ENCODE data around the gene NSMCE1. TPM values are rescaled to one million over a fixed set of nuclear protein-coding genes. Genes with fewer than 3 reads are reported as not detected.
A peak's percentile ranks its signal among the peaks of the same experiment; 100 is the strongest.

The NSMCE1 gene
- total RNA-seq, 1 donor from 2014 or later, result 33.5 TPM

DNA sequence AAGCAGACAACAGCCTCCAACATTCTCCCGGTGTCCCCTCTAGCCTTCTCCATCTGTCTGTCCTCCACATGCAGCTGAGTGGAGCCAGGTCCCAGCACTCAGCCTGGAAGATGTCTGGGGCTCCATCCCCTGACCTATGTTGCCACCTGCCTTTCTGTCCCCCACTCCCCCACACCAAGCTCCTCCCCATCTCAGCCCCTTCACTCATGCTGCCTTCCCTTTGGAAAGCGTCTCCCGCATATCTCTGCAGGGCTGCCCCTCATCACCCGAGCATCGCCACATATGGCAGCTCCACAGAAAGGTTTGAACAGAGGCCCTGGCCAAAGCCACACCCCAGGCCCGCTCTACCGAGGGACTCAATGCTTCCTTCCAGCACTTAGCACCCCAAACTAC lies 24.2 kb downstream of the NSMCE1 start:
- DNase-seq (ENCODE audit: low read depth in 2 of 2), result no peak

DNA sequence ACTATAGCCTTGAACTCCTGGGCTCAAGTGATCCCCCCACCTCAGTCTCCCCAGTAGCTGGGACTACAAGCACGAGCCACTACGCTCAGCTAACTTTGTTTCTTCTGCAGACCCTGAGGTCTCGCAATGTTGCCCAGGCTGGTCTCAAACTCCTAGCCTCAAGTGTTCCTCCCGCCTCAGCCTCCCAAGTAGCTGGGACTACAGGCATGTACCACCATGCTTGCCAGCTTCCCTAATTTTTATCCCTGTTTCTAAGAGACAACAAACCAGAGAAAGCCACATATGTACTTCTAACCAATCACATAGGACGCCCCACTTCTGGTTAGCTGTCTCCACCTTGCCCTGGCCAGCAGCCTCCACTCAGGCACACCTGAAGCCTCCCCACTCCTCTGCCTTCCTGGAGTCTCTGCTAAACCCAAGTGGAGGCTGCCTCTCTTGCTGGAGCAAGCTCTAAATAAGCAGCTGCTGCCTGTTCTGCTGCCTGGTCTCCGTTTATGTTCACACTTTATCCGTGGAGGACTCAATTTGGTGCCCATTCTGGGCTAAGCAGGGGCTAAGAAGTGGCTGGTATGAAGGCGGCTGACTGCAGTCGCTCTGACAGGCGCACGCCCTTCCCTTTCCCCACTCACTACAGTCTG lies 24.7 kb downstream of the NSMCE1 start:
- no peak for DNase-seq (ENCODE audit: low read depth in 2 of 2)

- DNase-seq (ENCODE audit: low read depth in 2 of 2), result peak; percentile 38 to 98
Measured at GRCh38 chr16:27242868-27243590, 25.5 kb downstream of the NSMCE1 start.

DNA sequence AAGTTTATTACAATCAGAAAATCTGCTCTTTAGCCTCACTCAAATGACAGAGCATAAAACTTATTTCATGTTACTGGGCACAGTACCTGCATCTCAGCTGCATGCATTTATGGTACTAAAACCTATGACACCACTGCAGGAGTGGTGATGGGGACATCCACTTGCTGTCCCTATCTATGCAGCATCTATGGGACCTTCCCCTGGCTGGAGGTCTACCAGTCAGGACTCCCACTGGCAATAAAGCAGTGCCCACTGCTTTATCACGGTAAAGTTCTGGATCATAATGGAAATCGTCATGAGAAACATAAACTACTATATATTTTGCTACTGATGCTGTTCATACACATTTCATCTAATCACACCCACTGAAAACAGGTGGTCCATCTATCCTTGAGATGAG lies 26.2 kb downstream of the NSMCE1 start:
- DNase-seq (ENCODE audit: low read depth in 2 of 2), result no peak

DNA sequence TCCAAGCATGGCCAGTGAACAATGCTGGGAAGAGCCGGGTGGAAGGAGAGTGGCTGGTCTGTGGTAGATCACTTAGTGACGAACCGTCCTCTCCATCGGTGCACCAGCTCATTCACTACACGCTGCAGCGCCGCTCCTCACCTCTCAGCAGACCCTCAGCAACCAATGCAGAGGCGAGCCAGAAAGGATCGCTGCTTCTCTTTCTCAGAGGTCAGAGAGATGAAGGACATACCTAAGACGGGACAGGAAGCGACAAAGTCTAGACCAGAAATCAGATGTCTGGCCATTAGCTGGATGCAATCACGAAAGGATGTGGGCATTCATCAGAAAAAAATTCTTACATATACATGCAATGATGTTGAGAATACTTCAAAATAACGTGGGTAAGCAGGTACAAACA lies 26.9 kb downstream of the NSMCE1 start:
- DNase-seq (ENCODE audit: low read depth in 2 of 2), result peak in 1 of 2 donors; percentile 86

GRCh38 chr16:27240948-27241531 lies 27.5 kb downstream of the NSMCE1 start:
- DNase-seq (ENCODE audit: low read depth in 2 of 2), result peak in 1 of 2 donors; percentile 81

GRCh38 chr16:27239906-27240655 lies 28.5 kb downstream of the NSMCE1 start:
- peak in 1 of 2 donors; percentile 33 for DNase-seq (ENCODE audit: low read depth in 2 of 2)

DNA sequence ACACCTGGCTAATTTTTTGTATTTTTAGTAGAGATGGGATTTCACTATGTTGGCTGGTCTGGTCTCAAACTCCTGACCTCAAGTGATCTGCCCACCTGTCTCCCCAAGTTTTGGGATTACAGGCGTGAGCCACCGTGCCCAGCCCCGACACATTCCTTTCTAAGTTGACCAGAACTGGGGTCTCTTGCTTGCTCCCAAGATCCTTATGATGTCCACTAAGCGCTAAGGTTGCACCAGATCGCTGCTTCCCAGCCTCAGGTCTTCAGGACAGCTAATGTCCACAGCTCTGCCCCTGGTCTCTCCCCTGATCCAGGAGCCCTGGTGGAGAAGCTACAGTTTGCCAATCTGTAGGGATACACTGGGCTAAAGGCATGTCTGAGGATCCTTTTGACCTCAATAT lies 29.5 kb downstream of the NSMCE1 start:
- DNase-seq (ENCODE audit: low read depth in 2 of 2), result no peak

GRCh38 chr16:27238591-27238990 lies 30.0 kb downstream of the NSMCE1 start:
- DNase-seq (ENCODE audit: low read depth in 2 of 2), result no peak

- peak in 1 of 2 donors; percentile 51 for DNase-seq (ENCODE audit: low read depth in 2 of 2)
Measured at GRCh38 chr16:27238016-27238587, 30.5 kb downstream of the NSMCE1 start.

GRCh38 chr16:27237219-27238015 lies 31.2 kb downstream of the NSMCE1 start:
- peak; percentile 71 to 83 for DNase-seq (ENCODE audit: low read depth in 2 of 2)

GRCh38 chr16:27236635-27237218 lies 31.8 kb downstream of the NSMCE1 start:
- DNase-seq (ENCODE audit: low read depth in 2 of 2), result peak in 1 of 2 donors; percentile 22

DNA sequence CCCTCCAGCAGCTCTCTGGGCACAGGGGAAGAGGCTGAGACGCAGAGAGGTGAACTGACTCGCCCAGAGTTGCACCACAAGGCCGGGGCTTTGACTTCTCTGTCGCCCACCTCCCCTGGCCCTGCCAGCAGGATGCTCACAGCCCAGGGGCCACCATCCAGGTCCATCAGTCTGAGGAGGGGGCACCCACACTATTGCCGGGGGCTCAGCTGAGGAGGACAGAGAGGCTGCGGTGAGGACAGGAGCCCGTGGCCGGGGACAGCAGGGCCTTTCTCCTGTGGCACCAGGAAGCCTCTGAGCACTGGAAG lies 32.7 kb downstream of the NSMCE1 start:
- DNase-seq (ENCODE audit: low read depth in 2 of 2), result no peak

DNA sequence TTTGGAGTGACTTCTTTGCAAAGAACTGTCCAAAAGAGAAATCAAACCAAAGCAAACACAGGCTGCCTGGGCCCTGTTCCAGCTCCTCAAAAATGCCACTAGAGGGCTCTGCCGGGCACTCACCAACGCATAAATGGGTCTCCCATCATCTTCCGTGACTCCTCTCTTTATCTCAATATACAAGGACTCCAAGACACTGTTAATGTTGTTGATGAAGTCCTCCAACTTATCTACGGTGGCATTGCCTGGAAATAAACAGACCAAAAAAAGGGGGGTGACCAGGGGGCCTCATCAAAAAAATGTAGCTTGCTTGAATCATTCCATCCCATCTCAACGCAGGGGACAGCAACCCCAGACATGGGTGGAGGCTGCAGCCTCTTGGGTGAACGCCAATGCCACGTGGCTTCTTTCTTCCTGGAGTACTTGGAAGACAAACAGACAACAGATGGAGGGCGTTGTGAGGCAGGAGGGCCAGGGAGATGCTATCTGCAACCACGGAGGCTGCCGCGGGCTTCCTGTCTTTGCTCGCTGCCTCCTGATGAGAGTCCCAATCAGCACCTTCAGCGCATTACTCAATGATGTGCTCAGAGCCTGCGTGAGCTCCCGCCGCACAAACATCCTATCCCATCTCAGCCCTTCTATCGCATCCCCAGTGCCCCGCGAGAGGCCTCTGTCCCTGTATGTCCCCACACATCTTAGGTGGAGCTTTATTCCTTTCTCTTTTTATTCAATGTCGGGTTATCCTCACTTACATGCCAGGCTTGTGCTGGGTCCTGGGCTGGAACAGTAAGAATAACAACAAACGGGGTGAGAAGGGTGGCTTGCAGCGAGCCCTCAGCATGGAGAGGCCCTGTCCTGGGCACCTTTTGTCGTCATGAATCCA lies 33.3 kb downstream of the NSMCE1 start:
- DNase-seq (ENCODE audit: low read depth in 2 of 2), result peak; percentile 39 to 98

- no peak for DNase-seq (ENCODE audit: low read depth in 2 of 2)
Measured at GRCh38 chr16:27234603-27235002, 34.0 kb downstream of the NSMCE1 start.

DNA sequence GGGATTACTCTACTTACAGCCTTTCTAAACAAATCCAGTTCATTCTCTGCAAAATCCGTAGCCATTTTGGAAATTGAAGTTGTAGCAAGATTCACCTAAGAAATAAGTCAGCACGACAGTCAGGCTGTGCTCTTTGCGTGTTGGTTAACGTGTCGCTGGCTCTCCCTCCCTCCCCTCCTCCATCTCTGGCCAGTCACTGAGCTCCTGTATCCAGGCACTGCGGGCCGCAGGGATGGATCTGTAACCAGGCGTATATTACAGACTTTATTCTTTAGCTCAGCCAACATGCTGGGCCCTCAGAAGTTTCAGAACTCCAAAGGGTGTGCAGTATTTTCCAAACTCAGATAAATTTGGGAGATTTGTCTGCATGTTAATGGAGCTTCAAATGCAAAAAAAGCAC lies 34.4 kb downstream of the NSMCE1 start:
- no peak for DNase-seq (ENCODE audit: low read depth in 2 of 2)

- no peak for DNase-seq (ENCODE audit: low read depth in 2 of 2)
Measured at GRCh38 chr16:27233731-27234130, 34.8 kb downstream of the NSMCE1 start.

DNA sequence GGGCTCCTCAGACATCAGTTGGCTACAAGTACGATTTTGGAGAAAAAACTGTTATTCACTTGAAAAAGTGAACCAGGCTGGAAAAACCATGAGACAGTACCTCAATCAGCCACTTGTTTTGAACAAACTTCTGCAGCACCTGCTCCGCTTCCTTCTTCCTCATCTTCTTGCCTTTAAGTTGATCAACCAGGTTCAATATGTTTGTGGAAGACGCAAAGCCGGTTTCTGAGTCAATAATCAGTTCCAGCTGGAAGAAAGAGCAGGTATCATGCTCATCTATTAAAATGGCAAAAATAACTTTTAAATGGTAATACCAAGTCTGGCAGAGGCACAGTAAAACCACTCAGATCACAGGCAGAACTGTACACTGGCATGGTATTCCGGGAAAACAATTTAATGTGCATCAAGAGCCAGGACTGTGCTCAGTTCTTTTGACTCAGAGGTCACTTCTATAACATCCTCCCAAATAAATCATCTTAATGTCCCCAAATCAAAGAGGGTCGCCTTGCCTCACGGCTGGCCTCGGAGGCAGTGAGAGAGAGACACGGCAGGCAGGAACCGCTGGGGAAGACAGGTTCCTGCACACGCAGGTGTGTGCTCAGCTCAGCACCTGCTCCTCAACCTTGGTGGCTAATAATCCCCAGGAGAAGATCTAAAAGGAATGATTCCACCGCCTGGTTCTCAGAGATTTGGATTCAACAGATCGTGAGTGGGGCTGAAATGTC lies 35.5 kb downstream of the NSMCE1 start:
- no peak for DNase-seq (ENCODE audit: low read depth in 2 of 2)

All from dermis microvascular lymphatic vessel endothelial cell (primary cell).